SK-N-SH (cell line): ENCODE results near the gene TNPO1. TPM values are rescaled to one million over a fixed set of nuclear protein-coding genes. Genes with fewer than 3 reads are reported as not detected.
"Not testable (repeated sequence)": the region's sequence is repeated elsewhere in the genome, so short reads cannot be mapped to it uniquely, and the experiment has no call there.

Source experiments
- CTCF ChIA-PET: fragments of 300-600, 350-600 bp; formaldehyde crosslinking; extraction: SDS; loops from one replicate; lab custom pipeline; 2021; lab: Yijun Ruan, JAX
- POLR2A ChIA-PET: fragments of 350-600 bp; sonication (Branson Sonifier 250); formaldehyde crosslinking; extraction: SDS; loops from one replicate; lab custom pipeline; 2020; ENCODE audit warnings: antibody characterized with exemption, inconsistent platforms; lab: Yijun Ruan, JAX
- DNase-seq: peaks from one replicate; pipeline ENCODE4 v3.0.0; 2012
- H2AFZ ChIP-seq: fragments of 200-600 bp; sonication (generic); 2 replicates; pipeline ENCODE4 v1.8.1; 2016; ENCODE audit warnings: antibody characterized with exemption, mild to moderate bottlenecking, low read depth
- H3F3A ChIP-seq: fragments of 200-600 bp; sonication (generic); replicated peaks from 2 replicates; pipeline ENCODE3; 2016; ENCODE audit warnings: antibody characterized with exemption, mild to moderate bottlenecking; ENCODE audit not compliant: insufficient read depth
- H3K27ac ChIP-seq, 2 experiments: fragments of 200-500 bp in 1 of 2; fragments of 200-600 bp in 1 of 2; sonication (Bioruptor generic) in 1 of 2; sonication (generic), shearing (Covaris generic) in 1 of 2; 2 replicates each; pipeline versions ENCODE4 v1.5.1 to v1.6.1; 2014 to 2016; ENCODE audit warnings: low read depth in 2 of 2, inconsistent platforms in 1 of 2, low read length in 1 of 2, mild to moderate bottlenecking in 1 of 2, mixed read lengths in 1 of 2
- H3K27me3 ChIP-seq: fragments of 200-600 bp; sonication (generic), shearing (Covaris generic); 2 replicates; pipeline ENCODE4 v1.6.1; 2016; ENCODE audit warnings: mixed run types; ENCODE audit not compliant: insufficient read depth
- H3K36me3 ChIP-seq, 2 experiments: fragments of 200-500 bp in 1 of 2; fragments of 200-600 bp in 1 of 2; sonication (Bioruptor generic) in 1 of 2; sonication (generic) in 1 of 2; replicated peaks in 1 of 2; 2 replicates each; pipeline versions ENCODE3 to v1.5.1; 2014 to 2016; ENCODE audit warnings: low read length in 1 of 2, mild to moderate bottlenecking in 1 of 2; ENCODE audit not compliant: insufficient read depth in 2 of 2, control insufficient read depth in 1 of 2
- H3K4me1 ChIP-seq, 2 experiments: fragments of 200-500 bp in 1 of 2; fragments of 200-600 bp in 1 of 2; sonication (Bioruptor generic) in 1 of 2; sonication (generic), shearing (Covaris generic) in 1 of 2; 2 replicates each; pipeline versions ENCODE4 v1.5.1 to v1.6.1; 2014 to 2016; ENCODE audit warnings: low read depth in 1 of 2, low read length in 1 of 2, mixed run types in 1 of 2; ENCODE audit not compliant: insufficient read depth in 2 of 2, control insufficient read depth in 1 of 2
- H3K4me2 ChIP-seq: fragments of 200-600 bp; sonication (generic), shearing (Covaris generic); 2 replicates; pipeline ENCODE4 v1.6.1; 2017; ENCODE audit warnings: mixed run types
- H3K4me3 ChIP-seq, 2 experiments: fragments of 200-500 bp in 1 of 2; fragments of 200-600 bp in 1 of 2; sonication (Bioruptor generic) in 1 of 2; sonication (generic), shearing (Covaris generic) in 1 of 2; 2 replicates each; pipeline versions ENCODE4 v1.5.1 to v1.8.1; 2014 to 2016; ENCODE audit warnings: low read depth in 2 of 2, inconsistent platforms in 1 of 2, low read length in 1 of 2, mild to moderate bottlenecking in 1 of 2, mixed read lengths in 1 of 2, moderate library complexity in 1 of 2
- H3K79me2 ChIP-seq: fragments of 200-600 bp; sonication (generic); 2 replicates; pipeline ENCODE4 v1.8.1; 2017; ENCODE audit warnings: mild to moderate bottlenecking; ENCODE audit not compliant: insufficient read depth
- H3K9ac ChIP-seq: fragments of 200-600 bp; sonication (generic); 2 replicates; pipeline ENCODE4 v1.6.1; 2017; ENCODE audit warnings: mixed run types
- H3K9me2 ChIP-seq: fragments of 200-600 bp; sonication (generic); 2 replicates; pipeline ENCODE4 v1.6.1; 2017; ENCODE audit warnings: mixed run types
- H3K9me3 ChIP-seq: fragments of 200-600 bp; sonication (generic); 2 replicates; pipeline ENCODE4 v1.6.1; 2017; ENCODE audit warnings: mixed run types, mild to moderate bottlenecking, moderate library complexity
- H4K20me1 ChIP-seq: fragments of 200-600 bp; sonication (generic); 2 replicates; pipeline ENCODE4 v1.6.1; 2017; ENCODE audit warnings: mild to moderate bottlenecking, mixed run types; ENCODE audit not compliant: insufficient read depth
- CHD2 ChIP-seq: fragments of 150-350 bp; IDR thresholded peaks from 2 replicates; pipeline ENCODE4 v1.6.1; 2018; ENCODE audit warnings: low read length; ENCODE audit not compliant: partially characterized antibody
- ELF1 ChIP-seq: IDR thresholded peaks from 2 replicates; pipeline ENCODE4 v1.4.0; 2012
- EZH2phosphoT487 ChIP-seq: fragments of 200-600 bp; sonication (generic); IDR thresholded peaks from 2 replicates; pipeline ENCODE4 v1.6.1; 2017; ENCODE audit warnings: low read depth, mixed run types, mild to moderate bottlenecking, antibody characterized with exemption, moderate library complexity, borderline replicate concordance
- FOXJ3 ChIP-seq: sonication (generic); formaldehyde crosslinking; IDR thresholded peaks from 2 replicates; pipeline ENCODE4 v1.5.1; 2020; ENCODE audit warnings: mild to moderate bottlenecking, missing genetic modification reagents
- GABPA ChIP-seq: IDR thresholded peaks from 2 replicates; pipeline ENCODE4 v1.4.0; 2012; ENCODE audit warnings: low read depth, mild to moderate bottlenecking
- NRF1 ChIP-seq: IDR thresholded peaks from 2 replicates; pipeline ENCODE4 v1.6.1; 2012; ENCODE audit warnings: low read depth, mild to moderate bottlenecking, low read length
- POLR2AphosphoS5 ChIP-seq: IDR thresholded peaks from 2 replicates; pipeline ENCODE4 v1.6.1; 2012; ENCODE audit warnings: low read depth, low read length
- RAD21 ChIP-seq: IDR thresholded peaks from 2 replicates; pipeline ENCODE4 v1.6.1; 2012; ENCODE audit warnings: mild to moderate bottlenecking, low read length
- RXRA ChIP-seq: IDR thresholded peaks from 2 replicates; pipeline ENCODE4 v1.4.0; 2012; ENCODE audit warnings: low read depth, mild to moderate bottlenecking, borderline replicate concordance
- SIN3A ChIP-seq: IDR thresholded peaks from 2 replicates; pipeline ENCODE4 v1.6.1; 2012; ENCODE audit warnings: low read depth, mild to moderate bottlenecking, low read length, moderate library complexity, borderline replicate concordance
- ZBTB33 ChIP-seq: IDR thresholded peaks from 2 replicates; pipeline ENCODE4 v1.4.0; 2012; ENCODE audit warnings: low read depth, borderline replicate concordance
- WGBS: methylation state at CpG from one replicate; pipeline ENCODE4 v1.1.6; 2017; ENCODE audit warnings: low lambda C conversion rate; 5-methylcytosine and 5-hydroxymethylcytosine counted together
- polyA plus RNA-seq, 3 experiments: library from polyadenylated mRNA; depleted of rRNA; stranded (reverse); fragments of >200 nt; gene quantifications; 2 replicates each; pipeline ENCODE4 v1.2.3, GENCODE V29; 2012
- TF ChIP-seq, protein P1 (sequence below): fragments of 150-350 bp; IDR thresholded peaks from 2 replicates; pipeline ENCODE4 v1.6.1; 2016; ENCODE audit warnings: mild to moderate bottlenecking, low read depth, low read length

Gene TNPO1
- polyA plus RNA-seq, 1 of the 3 experiments (the other 2 are of a cell fraction) = 19.9 TPM

- TF ChIP-seq ZBTB33 (no peak), POLR2AphosphoS5 (no peak), EZH2phosphoT487 (no peak), SIN3A (no peak)
Measured at GRCh38 chr5:72788866-72789505, 27.5 kb upstream of the TNPO1 start (continued).

DNA sequence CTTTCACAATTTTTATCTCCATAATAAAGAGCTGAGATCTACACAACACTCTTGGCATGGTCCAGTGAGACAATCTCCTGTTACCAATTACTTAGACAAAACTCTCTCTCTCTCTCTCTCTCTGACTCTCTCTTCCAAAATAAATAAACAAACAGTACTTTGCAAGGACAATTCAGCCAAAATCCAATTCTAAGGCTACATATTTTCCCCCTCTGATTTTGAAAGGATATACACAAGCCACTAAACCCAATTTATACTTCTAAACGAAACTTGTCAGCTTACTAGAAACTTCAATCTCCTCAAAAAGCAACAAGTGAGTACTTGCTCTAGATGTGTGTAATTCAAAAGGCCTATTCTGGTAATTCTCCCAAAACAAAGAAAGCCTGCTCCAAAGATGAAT lies 26.3 kb upstream of the TNPO1 start:
- POLR2A ChIA-PET = no interaction called here
- no peaks in the 10 kb centered on the region for H3K36me3 ChIP-seq
- TF ChIP-seq RAD21 (no peak), ELF1 (no peak), NRF1 (no peak), CHD2 (no peak), RXRA (no peak), GABPA (no peak), FOXJ3 (CRISPR knock-in tag) (no peak)
- TF ChIP-seq, protein P1, sequence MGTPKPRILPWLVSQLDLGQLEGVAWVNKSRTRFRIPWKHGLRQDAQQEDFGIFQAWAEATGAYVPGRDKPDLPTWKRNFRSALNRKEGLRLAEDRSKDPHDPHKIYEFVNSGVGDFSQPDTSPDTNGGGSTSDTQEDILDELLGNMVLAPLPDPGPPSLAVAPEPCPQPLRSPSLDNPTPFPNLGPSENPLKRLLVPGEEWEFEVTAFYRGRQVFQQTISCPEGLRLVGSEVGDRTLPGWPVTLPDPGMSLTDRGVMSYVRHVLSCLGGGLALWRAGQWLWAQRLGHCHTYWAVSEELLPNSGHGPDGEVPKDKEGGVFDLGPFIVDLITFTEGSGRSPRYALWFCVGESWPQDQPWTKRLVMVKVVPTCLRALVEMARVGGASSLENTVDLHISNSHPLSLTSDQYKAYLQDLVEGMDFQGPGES = no peak
- TF ChIP-seq, all 33 proteins: peak for 0
- no peaks in the 10 kb centered on the region for H4K20me1 ChIP-seq
- H3K4me3 ChIP-seq = no peak overlapping the region
- no peaks in the 10 kb centered on the region for H3F3A ChIP-seq
- no peak overlapping the region for H2AFZ ChIP-seq
- WGBS = 61% methylated on average over 1 of the region's 1 CpG
- no peaks in the 10 kb centered on the region for H3K9me3 ChIP-seq
- no peak for DNase-seq
- no peak overlapping the region for H3K4me2 ChIP-seq
- CTCF ChIA-PET = no interaction called here
- peaks cover 0 to 5% of the 10 kb centered on the region in 2 experiments; a peak in 1 of 4 replicates for H3K4me1 ChIP-seq
- no peaks in the 10 kb centered on the region for H3K9me2 ChIP-seq
- no peak overlapping the region for H3K9ac ChIP-seq
- H3K79me2 ChIP-seq = no peaks in the 10 kb centered on the region
- H3K27me3 ChIP-seq = no peaks in the 10 kb centered on the region
- peak overlapping the region in 1 of 2 experiments; percentile 16; a peak in 2 of 4 replicates for H3K27ac ChIP-seq

- CTCF ChIA-PET, DNase-seq, H3K9me3 ChIP-seq, H3K9ac ChIP-seq, H3K36me3 ChIP-seq, H3K4me3 ChIP-seq, POLR2A ChIA-PET, H3K4me1 ChIP-seq, H3K9me2 ChIP-seq, H3K79me2 ChIP-seq, H4K20me1 ChIP-seq, H2AFZ ChIP-seq, H3K27me3 ChIP-seq, H3K27ac ChIP-seq, H3K4me2 ChIP-seq, H3F3A ChIP-seq: not testable (repeated sequence)
- WGBS = 80% methylated on average over 5 of the region's 5 CpGs
Measured at GRCh38 chr5:72792662-72793061, 23.8 kb upstream of the TNPO1 start.
